Breast epithelium (tissue), 4 donors: ENCODE measurements around the gene DPP8. TPM values are rescaled to one million over a fixed set of nuclear protein-coding genes. Genes with fewer than 3 reads are reported as not detected.
A peak's percentile ranks its signal among the peaks of the same experiment; 100 is the strongest.

Experiments used
- DNase-seq, 2 donors: peaks; one replicate each; pipeline ENCODE4 v3.0.0-alpha.2; 2019; ENCODE audit warnings: low spot score in 2 of 2
- H3K27ac ChIP-seq, 2 donors: fragments of 200-600 bp; sonication (generic) in 1 of 2; one replicate each; pipeline ENCODE4 v1.5.1; 2016 to 2019; ENCODE audit warnings: mild to moderate bottlenecking in 1 of 2
- H3K27me3 ChIP-seq, 2 donors: fragments of 200-600 bp; sonication (generic) in 1 of 2; one replicate each; pipeline versions ENCODE4 v1.5.1 to v1.6.0; 2017 to 2019; ENCODE audit warnings: control low read depth in 1 of 2, mild to moderate bottlenecking in 1 of 2
- H3K36me3 ChIP-seq: fragments of 200-600 bp; one replicate; pipeline ENCODE4 v1.5.1; 2019
- H3K4me1 ChIP-seq, 2 donors: fragments of 200-600 bp; sonication (generic); one replicate each; pipeline ENCODE4 v1.5.1; 2016 to 2019; ENCODE audit warnings: control low read depth in 1 of 2
- H3K4me3 ChIP-seq, 3 donors: fragments of 200-600 bp; sonication (generic); 1 replicate in 2 of 3; 2 replicates in 1 of 3; pipeline ENCODE4 v1.5.1; 2016 to 2019; ENCODE audit warnings: mild to moderate bottlenecking in 3 of 3, moderate library complexity in 2 of 3
- H3K9me3 ChIP-seq, 2 donors: fragments of 200-600 bp; sonication (generic) in 1 of 2; one replicate each; pipeline ENCODE4 v1.5.1; 2016 to 2019; ENCODE audit warnings: control low read depth in 1 of 2
- CTCF ChIP-seq, 3 donors: fragments of 450-650 bp; IDR thresholded peaks; one replicate each; pipeline ENCODE4 v1.5.1; 2016 to 2017; ENCODE audit warnings: antibody characterized with exemption in 3 of 3, mild to moderate bottlenecking in 3 of 3, moderate library complexity in 3 of 3
- POLR2A ChIP-seq: fragments of 450-650 bp; IDR thresholded peaks from one replicate; pipeline ENCODE4 v1.6.1; 2016; ENCODE audit warnings: antibody characterized with exemption, mild to moderate bottlenecking, moderate library complexity
- POLR2AphosphoS5 ChIP-seq, 3 donors: sonication (generic); formaldehyde crosslinking; IDR thresholded peaks; one replicate each; pipeline ENCODE4 v1.6.1; 2017; ENCODE audit warnings: antibody characterized with exemption in 3 of 3
- intact Hi-C: fragments of 100-400 bp; cut with DNase I; formaldehyde crosslinking; loops from one replicate; pipeline ENCODE4 v1.15.1; 2023; ENCODE audit warnings: low total_unique reads
- total RNA-seq, 3 donors: library from RNA; depleted of rRNA; stranded (reverse); fragments of >200 nt; gene quantifications; one replicate each; pipeline ENCODE4 v1.1.0, GENCODE V29; 2016

DPP8 gene
- total RNA-seq, 3 donors from 2014 or later = 35.0 to 47.0 (median 42.6) TPM

GRCh38 chr15:65420975-65421359 lies 96.5 kb downstream of the DPP8 start:
- H3K36me3 ChIP-seq = no peaks in the 10 kb centered on the region
- no peak for TF ChIP-seq POLR2A
- TF ChIP-seq POLR2AphosphoS5 (IDR thresholded peaks at IDR 0.05) = no peak
- no peak for TF ChIP-seq CTCF (IDR thresholded peaks at IDR 0.05)
- peaks cover 0 to 6% of the 10 kb centered on the region in 2 donors for H3K4me1 ChIP-seq
- H3K4me3 ChIP-seq = peak overlapping the region; percentile 47 to 82 (median 58)
- no peaks in the 10 kb centered on the region for H3K9me3 ChIP-seq
- H3K27me3 ChIP-seq = no peaks in the 10 kb centered on the region
- no peak overlapping the region for H3K27ac ChIP-seq
- DNase-seq = no peak
- intact Hi-C loops = no loop called here

- Histone ChIP-seq H3K27me3 (no peaks in the 10 kb centered on the region), H3K4me3 (no peak overlapping the region), H3K4me1 (peaks cover 0 to 6% of the 10 kb centered on the region in 2 donors), H3K36me3 (no peaks in the 10 kb centered on the region), H3K27ac (no peak overlapping the region), H3K9me3 (no peaks in the 10 kb centered on the region)
- intact Hi-C loops = no loop called here
- no peak for TF ChIP-seq CTCF (IDR thresholded peaks at IDR 0.05)
- DNase-seq = no peak
Measured at GRCh38 chr15:65418596-65418995, 98.9 kb downstream of the DPP8 start.

- intact Hi-C loops = no loop called here
- Histone ChIP-seq H3K27me3 (no peaks in the 10 kb centered on the region), H3K9me3 (no peaks in the 10 kb centered on the region), H3K27ac (peak overlapping the region in 1 of 2 donors; percentile 45), H3K36me3 (no peaks in the 10 kb centered on the region), H3K4me3 (no peak overlapping the region), H3K4me1 (peaks cover 0 to 6% of the 10 kb centered on the region in 2 donors)
- DNase-seq = no peak
- no peak for TF ChIP-seq POLR2AphosphoS5 (IDR thresholded peaks at IDR 0.05)
- TF ChIP-seq CTCF (IDR thresholded peaks at IDR 0.05) = no peak
- TF ChIP-seq POLR2A = no peak
Measured at GRCh38 chr15:65416845-65417416, 100.6 kb downstream of the DPP8 start.

GRCh38 chr15:65414841-65415621 lies 102.5 kb downstream of the DPP8 start:
- DNase-seq = no peak
- TF ChIP-seq POLR2AphosphoS5 (IDR thresholded peaks at IDR 0.05) (no peak), CTCF (IDR thresholded peaks at IDR 0.05) (no peak), POLR2A (no peak)

GRCh38 chr15:65413760-65414144 lies 103.7 kb downstream of the DPP8 start:
- Histone ChIP-seq H3K9me3 (no peaks in the 10 kb centered on the region), H3K36me3 (no peaks in the 10 kb centered on the region), H3K27ac (no peak overlapping the region), H3K27me3 (no peaks in the 10 kb centered on the region), H3K4me1 (no peaks in the 10 kb centered on the region), H3K4me3 (no peak overlapping the region)
- no peak for DNase-seq
- intact Hi-C loops = no loop called here
- TF ChIP-seq POLR2AphosphoS5 (IDR thresholded peaks at IDR 0.05) = no peak
- no peak for TF ChIP-seq POLR2A
- no peak for TF ChIP-seq CTCF (IDR thresholded peaks at IDR 0.05)

More at GRCh38 chr15:65414841-65415621, 102.5 kb downstream of the DPP8 start:
- Histone ChIP-seq H3K9me3 (no peaks in the 10 kb centered on the region), H3K27me3 (no peaks in the 10 kb centered on the region), H3K4me3 (no peak overlapping the region), H3K36me3 (no peaks in the 10 kb centered on the region), H3K27ac (no peak overlapping the region), H3K4me1 (no peaks in the 10 kb centered on the region)
- intact Hi-C loops = no loop called here
